NCI-H2227 (cell line): ENCODE measurements around the gene STON2.
"Not testable (repeated sequence)": the region's sequence is repeated elsewhere in the genome, so short reads cannot be mapped to it uniquely, and the experiment has no call there.

Experiments
- DNase-seq: peaks from one replicate; lab custom pipeline; 2025; ENCODE audit not compliant: unreplicated experiment; lab: John Stamatoyannopoulos, UW

Gene STON2

DNA sequence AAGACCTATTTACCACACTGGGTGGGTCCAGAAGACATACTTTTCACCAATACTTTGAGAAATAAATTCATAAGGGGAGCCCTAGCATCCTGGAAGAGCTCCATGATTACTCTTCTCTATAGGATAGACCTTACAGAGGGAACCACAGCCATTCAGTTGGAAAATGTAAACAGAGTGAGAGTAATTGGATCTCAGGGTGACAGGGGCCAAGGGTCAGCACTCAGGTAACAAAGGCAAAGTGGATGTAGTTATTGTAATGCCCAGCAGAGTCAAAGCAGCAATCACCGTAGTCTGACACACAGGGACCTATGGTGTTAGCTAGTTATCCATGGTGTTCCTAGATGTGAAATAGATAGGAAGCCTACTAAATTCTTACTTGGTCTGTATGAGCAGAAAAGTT, 168.6 kb downstream of the STON2 start:
- no peak for DNase-seq

- DNase-seq, result no peak
These were observed 175.9 kb downstream of the STON2 start for GRCh38 chr14:81224222-81224621.

GRCh38 chr14:81223788-81224187, 176.3 kb downstream of the STON2 start:
- DNase-seq, result not testable (repeated sequence)

GRCh38 chr14:81222691-81223090, 177.4 kb downstream of the STON2 start:
- DNase-seq, result no peak

- DNase-seq, result no peak
These were observed 178.0 kb downstream of the STON2 start for GRCh38 chr14:81222126-81222525.

DNA sequence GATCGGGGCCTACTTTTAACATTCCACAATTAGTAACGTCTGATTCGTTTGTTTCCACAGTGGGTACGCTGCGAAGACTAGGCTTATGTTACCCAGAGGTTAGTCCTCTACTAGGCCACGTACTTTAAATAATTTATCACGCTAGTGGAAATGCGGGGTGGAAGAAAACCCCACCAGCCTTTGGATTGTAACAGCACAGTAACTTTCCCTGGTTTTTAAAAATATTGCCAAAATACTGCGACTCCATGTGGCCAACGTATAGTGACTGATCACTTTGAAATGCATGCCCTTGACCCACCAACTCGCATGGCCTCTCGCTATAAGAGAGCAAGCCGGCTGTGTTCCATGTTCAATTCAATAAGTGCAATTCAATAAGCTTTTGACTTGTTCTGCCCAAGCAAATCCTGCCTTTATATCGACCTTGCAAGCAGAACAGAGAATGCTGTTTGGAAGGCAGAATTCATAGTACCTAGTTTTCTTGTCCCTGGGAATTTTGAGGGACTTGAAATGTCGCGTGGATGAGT, 178.5 kb downstream of the STON2 start:
- DNase-seq, result peak; percentile 49

GRCh38 chr14:81220830-81221578, 179.1 kb downstream of the STON2 start, which contains the start of gene GTF2A1:
Gene GTF2A1, minus strand, starts transcription at chr14:81220959. Its CDS starts 441 bp downstream, at chr14:81220518.
- DNase-seq, result peak; percentile 97

GRCh38 chr14:81220580-81220829, 179.6 kb downstream of the STON2 start:
- DNase-seq, result no peak

DNA sequence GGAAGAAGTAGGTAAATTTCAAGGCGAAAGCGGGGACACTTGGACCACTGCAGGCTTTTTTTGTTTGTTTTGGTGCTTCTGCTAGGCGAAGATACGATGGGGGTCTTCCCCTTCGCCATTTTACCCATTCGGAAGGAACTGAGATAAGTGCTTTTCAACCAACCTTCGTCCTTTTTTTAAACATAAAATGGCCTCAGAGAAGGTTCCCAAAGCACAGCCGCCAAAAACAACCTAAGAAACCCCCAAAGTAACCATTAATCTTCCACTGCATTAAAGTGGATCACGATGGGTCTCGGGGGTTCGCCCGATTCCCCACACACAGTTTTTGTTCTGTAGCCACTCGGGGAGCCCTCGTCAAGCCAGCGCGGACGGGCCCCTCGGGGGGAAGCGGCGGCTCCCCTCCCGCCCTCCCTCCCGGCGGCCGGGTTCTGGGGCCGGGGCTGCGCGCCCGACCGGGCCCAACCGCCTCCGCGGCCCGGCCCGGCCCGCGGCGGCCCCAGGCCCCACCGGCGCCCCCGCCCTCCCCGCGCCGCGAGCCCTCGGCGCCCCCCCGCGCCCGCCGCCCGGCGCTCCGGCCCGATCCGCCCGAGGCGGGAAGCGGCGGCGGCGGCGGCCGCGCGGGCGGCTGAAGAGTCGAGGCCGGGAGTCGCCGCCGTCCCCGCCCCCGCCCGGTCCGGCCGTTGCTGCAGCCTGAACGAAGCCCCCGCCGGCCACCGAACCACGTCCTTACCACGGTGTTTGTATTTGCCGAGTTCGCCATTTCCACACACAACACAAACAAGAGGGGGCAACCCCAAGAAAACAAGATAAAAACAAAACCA, 180.2 kb downstream of the STON2 start:
- peak; percentile 62 for DNase-seq

- peak; percentile 98 for DNase-seq
These were observed 180.8 kb downstream of the STON2 start for GRCh38 chr14:81219210-81219758.

- DNase-seq, result peak; percentile 30
These were observed 188.3 kb downstream of the STON2 start for GRCh38 chr14:81211844-81212243.
